Measurements from ENCODE around the gene PRR18.

GRCh38 chr6:166300357-166300987 lies 7.7 kb downstream of the PRR18 start:
- TF ChIP-seq POLR2A (IDR thresholded peaks at IDR 0.05; ENCODE audit: low read length), result no peak
- no peak for TF ChIP-seq GATA1 (IDR thresholded peaks at IDR 0.05; ENCODE audit: low read depth, low read length)
